ENCODE measurements around the gene COL9A2. TPM values are rescaled to one million over a fixed set of nuclear protein-coding genes. Genes with fewer than 3 reads are reported as not detected.

COL9A2 gene
- total and polyA plus RNA-seq, 4 donors, result 8.6 to 27.7 (median 13.2) TPM

DNA sequence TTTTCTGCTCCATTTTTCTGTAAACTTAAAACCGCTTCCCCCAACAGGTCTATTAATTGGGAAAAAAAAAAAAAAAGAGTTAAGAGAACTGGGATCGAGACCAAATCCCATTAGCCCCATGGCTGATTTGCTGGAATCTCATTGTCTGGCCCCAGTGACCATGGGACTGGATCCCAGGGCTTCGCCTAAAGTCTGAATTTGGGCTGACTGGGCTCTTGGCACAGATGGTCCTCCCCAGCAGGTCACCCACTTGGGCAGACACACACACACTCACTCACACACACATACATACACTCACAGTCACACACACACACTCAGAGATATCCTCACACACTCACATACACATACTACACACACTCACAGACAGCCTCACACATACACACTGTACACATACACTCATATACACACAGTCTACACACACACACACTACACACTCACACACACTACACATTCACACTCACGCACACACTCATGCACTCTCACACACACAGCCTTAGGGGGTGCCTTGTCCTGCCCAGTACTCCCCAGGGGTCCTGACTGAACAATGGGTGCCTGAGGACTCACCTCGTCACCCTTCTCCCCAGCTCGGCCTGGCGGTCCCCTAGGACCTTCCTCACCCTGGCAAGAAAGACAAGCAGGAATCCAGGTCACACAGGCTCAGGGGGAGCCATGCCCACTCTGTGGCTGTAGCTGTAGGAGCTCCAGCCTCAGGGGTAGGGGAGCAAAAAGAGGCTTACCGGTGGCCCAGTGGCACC lies 7.5 kb downstream of the COL9A2 start:
- WGBS, 2 donors, result 32 to 41% methylated on average over 8 of the region's 8 CpGs
- no peak overlapping the region for H3K4me3 ChIP-seq (ENCODE audit: low read length in 2 of 2)
- ATAC-seq (ENCODE audit: low FRiP score) (peak; percentile 20), DNase-seq (no peak)
- H3K27me3 ChIP-seq (ENCODE audit: control insufficient read depth in 1 of 2, insufficient read depth in 2 of 2, low read length in 1 of 2), result no peaks in the 10 kb centered on the region
- H3K9me3 ChIP-seq (ENCODE audit: control insufficient read depth, low read length), result no peaks in the 10 kb centered on the region
- intact Hi-C loops (cut with DNase I), result loop anchor here in 1 of 2 donors (5.0 kb wide), 1 partner anchor 37 kb away; no protein-coding TSS in a partner anchor
- no peak overlapping the region for H3K27ac ChIP-seq (ENCODE audit: low read depth in 1 of 2, low read length in 2 of 2)
- no peaks in the 10 kb centered on the region for H3K36me3 ChIP-seq (ENCODE audit: control insufficient read depth in 1 of 2, insufficient read depth in 2 of 2, low read length in 1 of 2)
- H3K4me1 ChIP-seq (ENCODE audit: control insufficient read depth in 1 of 2, insufficient read depth in 2 of 2, low read length in 2 of 2), result no peaks in the 10 kb centered on the region

DNA sequence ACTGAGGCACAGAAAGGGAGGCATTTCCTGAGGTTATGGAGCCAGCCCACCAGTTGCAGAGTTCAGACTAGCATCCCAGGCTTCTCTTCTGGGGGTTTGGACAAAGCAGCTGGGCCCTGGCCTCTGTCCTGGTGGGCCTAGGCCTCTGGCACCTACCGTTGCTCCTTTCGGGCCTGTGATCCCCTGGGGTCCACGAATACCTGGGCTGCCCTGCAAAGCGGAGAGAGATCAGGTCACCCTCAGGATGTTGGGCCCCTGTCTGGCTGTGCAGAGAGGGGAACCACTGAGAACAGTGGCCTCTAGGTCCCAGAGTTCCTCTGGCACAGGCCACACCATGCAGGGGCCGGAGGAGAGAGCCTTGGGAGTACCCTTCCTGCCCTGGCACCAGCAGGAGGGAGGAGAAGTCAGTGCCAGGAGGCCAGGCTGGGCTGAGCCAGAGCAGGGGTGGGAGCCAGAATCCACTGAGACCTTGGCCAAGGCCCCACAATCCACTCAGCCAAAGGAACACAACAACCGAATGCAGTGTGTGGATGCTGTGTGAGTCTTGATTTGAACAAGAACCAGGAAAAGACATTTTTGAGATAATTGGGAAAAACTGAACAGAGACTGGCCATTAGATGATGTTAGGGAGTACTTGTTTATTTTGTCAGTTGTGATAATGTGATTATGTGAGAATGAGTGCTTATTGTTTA lies 8.9 kb downstream of the COL9A2 start:
- H3K27me3 ChIP-seq (ENCODE audit: control insufficient read depth in 1 of 2, insufficient read depth in 2 of 2, low read length in 1 of 2), result no peaks in the 10 kb centered on the region
- peak; percentile 75 to 86 for DNase-seq
- ATAC-seq (ENCODE audit: low FRiP score), result peak; percentile 76
- no peak overlapping the region for H3K4me3 ChIP-seq (ENCODE audit: low read length in 2 of 2)
- H3K36me3 ChIP-seq (ENCODE audit: control insufficient read depth in 1 of 2, insufficient read depth in 2 of 2, low read length in 1 of 2), result no peaks in the 10 kb centered on the region
- H3K4me1 ChIP-seq (ENCODE audit: control insufficient read depth in 1 of 2, insufficient read depth in 2 of 2, low read length in 2 of 2), result no peaks in the 10 kb centered on the region
- 10 to 12% methylated on average over 6 of the region's 6 CpGs for WGBS, 2 donors
- intact Hi-C loops (cut with DNase I), result loop anchor here in 1 of 2 donors (5.0 kb wide), 1 partner anchor 36 kb away; no protein-coding TSS in a partner anchor
- no peak overlapping the region for H3K27ac ChIP-seq (ENCODE audit: low read depth in 1 of 2, low read length in 2 of 2)
- no peaks in the 10 kb centered on the region for H3K9me3 ChIP-seq (ENCODE audit: control insufficient read depth, low read length)

DNA sequence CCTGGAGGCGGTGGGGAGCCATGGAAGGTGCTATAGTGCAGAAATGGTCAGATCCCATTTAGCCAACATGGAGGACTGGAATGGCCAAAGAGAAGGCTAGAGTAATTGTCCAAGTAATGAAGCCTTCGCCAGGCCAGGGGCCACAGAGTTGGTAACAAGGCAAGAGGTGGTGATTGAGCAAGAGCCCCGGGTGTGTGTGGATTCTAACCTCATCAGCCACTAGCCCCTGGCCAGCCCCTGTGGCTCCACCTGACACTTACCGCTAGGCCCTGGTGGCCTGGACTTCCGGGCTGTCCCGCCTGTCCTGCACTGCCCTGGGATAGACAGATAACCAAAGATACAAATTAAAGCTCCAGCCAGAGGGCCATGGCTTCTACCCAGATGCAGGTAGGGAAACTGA lies 9.9 kb downstream of the COL9A2 start:
- Histone ChIP-seq H3K4me3 (ENCODE audit: low read length in 2 of 2) (no peak overlapping the region), H3K27ac (ENCODE audit: low read depth in 1 of 2, low read length in 2 of 2) (no peak overlapping the region), H3K4me1 (ENCODE audit: control insufficient read depth in 1 of 2, insufficient read depth in 2 of 2, low read length in 2 of 2) (no peaks in the 10 kb centered on the region), H3K36me3 (ENCODE audit: control insufficient read depth in 1 of 2, insufficient read depth in 2 of 2, low read length in 1 of 2) (no peaks in the 10 kb centered on the region), H3K9me3 (ENCODE audit: control insufficient read depth, low read length) (no peaks in the 10 kb centered on the region), H3K27me3 (ENCODE audit: control insufficient read depth in 1 of 2, insufficient read depth in 2 of 2, low read length in 1 of 2) (no peaks in the 10 kb centered on the region)
- ATAC-seq (ENCODE audit: low FRiP score) (no peak), DNase-seq (no peak)
- intact Hi-C loops (cut with DNase I), result loop anchor here in 1 of 2 donors (5.0 kb wide), 1 partner anchor 35 kb away; no protein-coding TSS in a partner anchor
- 93 to 95% methylated on average over 6 of the region's 6 CpGs for WGBS, 2 donors

DNA sequence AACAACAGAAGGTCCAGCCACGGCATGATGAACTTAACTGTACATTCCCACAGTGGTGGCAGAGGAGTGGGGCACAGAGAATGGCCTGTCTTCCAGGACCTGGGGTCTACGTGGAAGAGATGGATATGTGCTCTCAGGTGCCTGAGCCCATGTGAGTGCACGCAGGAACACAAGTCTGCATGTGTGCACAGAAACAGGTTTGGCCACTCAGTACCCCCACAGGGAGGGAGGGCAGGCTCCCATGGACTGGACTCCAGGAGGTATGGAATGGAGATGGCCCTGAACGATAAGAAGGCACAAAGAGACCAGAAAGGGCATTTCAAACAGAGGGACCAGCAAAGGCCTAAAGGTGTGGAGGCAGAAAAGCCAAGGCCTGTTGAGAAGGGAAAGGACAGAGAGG lies 10.8 kb downstream of the COL9A2 start:
- Histone ChIP-seq H3K4me3 (ENCODE audit: low read length in 2 of 2) (no peak overlapping the region), H3K27me3 (ENCODE audit: control insufficient read depth in 1 of 2, insufficient read depth in 2 of 2, low read length in 1 of 2) (no peaks in the 10 kb centered on the region), H3K36me3 (ENCODE audit: control insufficient read depth in 1 of 2, insufficient read depth in 2 of 2, low read length in 1 of 2) (no peaks in the 10 kb centered on the region), H3K9me3 (ENCODE audit: control insufficient read depth, low read length) (no peaks in the 10 kb centered on the region), H3K27ac (ENCODE audit: low read depth in 1 of 2, low read length in 2 of 2) (no peak overlapping the region), H3K4me1 (ENCODE audit: control insufficient read depth in 1 of 2, insufficient read depth in 2 of 2, low read length in 2 of 2) (no peaks in the 10 kb centered on the region)
- WGBS, 2 donors, result 84 to 88% methylated on average over 4 of the region's 4 CpGs
- intact Hi-C loops (cut with DNase I), result loop anchor here in 1 of 2 donors (5.0 kb wide), 1 partner anchor 34 kb away; no protein-coding TSS in a partner anchor
- ATAC-seq (ENCODE audit: low FRiP score), result no peak
- DNase-seq, result no peak

DNA sequence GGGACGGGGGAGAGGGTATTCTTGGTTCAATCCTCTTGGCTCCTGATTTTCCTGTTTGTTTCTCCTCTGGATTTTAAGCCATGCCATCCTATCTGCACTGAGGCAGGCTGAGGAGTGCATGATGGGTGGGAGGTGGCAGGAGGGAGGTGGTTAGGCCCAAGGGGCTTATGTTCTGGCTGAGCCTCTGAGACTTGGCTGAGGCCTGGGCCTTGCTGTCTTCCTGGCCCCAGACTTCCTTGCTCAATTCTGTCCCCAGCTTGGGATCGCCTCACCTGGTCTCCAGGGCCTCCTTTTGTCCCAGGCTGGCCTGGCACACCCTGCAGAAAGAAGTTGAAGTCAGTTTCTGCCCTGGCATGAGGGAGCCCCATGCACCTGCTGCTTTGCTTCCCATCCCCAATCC lies 11.2 kb downstream of the COL9A2 start:
- H3K27ac ChIP-seq (ENCODE audit: low read depth in 1 of 2, low read length in 2 of 2), result no peak overlapping the region
- WGBS, 2 donors, result 56 to 65% methylated on average over 2 of the region's 2 CpGs

DNA sequence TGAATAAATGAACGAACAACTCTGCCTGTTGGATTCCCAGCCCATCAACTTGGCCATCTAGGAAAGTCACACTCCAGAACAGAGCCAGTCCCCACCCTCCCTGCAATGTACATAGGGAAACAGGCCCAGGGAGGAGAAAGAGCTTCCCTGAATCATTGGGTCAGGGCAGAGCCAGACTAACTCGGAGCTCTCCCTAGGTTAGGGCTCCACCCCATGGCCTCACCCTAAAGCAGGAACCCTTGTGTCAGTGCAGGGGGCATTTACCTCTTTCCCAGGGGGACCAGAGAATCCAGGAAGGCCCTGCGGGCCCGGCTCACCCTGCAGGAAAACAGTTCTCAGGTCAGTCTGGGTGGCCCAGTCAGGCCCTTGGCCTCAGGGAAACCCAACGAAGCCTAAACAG lies 11.6 kb downstream of the COL9A2 start:
- no peak overlapping the region for H3K4me3 ChIP-seq (ENCODE audit: low read length in 2 of 2)
- H3K36me3 ChIP-seq (ENCODE audit: control insufficient read depth in 1 of 2, insufficient read depth in 2 of 2, low read length in 1 of 2), result no peaks in the 10 kb centered on the region
- no peaks in the 10 kb centered on the region for H3K27me3 ChIP-seq (ENCODE audit: control insufficient read depth in 1 of 2, insufficient read depth in 2 of 2, low read length in 1 of 2)
- intact Hi-C loops (cut with DNase I), result loop anchor here in 1 of 2 donors (5.0 kb wide), 1 partner anchor 33 kb away; no protein-coding TSS in a partner anchor
- no peak for ATAC-seq (ENCODE audit: low FRiP score)
- H3K9me3 ChIP-seq (ENCODE audit: control insufficient read depth, low read length), result no peaks in the 10 kb centered on the region
- no peak for DNase-seq
- H3K27ac ChIP-seq (ENCODE audit: low read depth in 1 of 2, low read length in 2 of 2), result no peak overlapping the region
- H3K4me1 ChIP-seq (ENCODE audit: control insufficient read depth in 1 of 2, insufficient read depth in 2 of 2, low read length in 2 of 2), result no peaks in the 10 kb centered on the region
- 39 to 63% methylated on average over 5 of the region's 5 CpGs for WGBS, 2 donors

More for the DNA sequence above, 11.2 kb downstream of the COL9A2 start:
- intact Hi-C loops (cut with DNase I), result loop anchor here in 1 of 2 donors (5.0 kb wide), 1 partner anchor 34 kb away; no protein-coding TSS in a partner anchor
- Histone ChIP-seq H3K9me3 (ENCODE audit: control insufficient read depth, low read length) (no peaks in the 10 kb centered on the region), H3K4me1 (ENCODE audit: control insufficient read depth in 1 of 2, insufficient read depth in 2 of 2, low read length in 2 of 2) (no peaks in the 10 kb centered on the region), H3K36me3 (ENCODE audit: control insufficient read depth in 1 of 2, insufficient read depth in 2 of 2, low read length in 1 of 2) (no peaks in the 10 kb centered on the region), H3K4me3 (ENCODE audit: low read length in 2 of 2) (no peak overlapping the region), H3K27me3 (ENCODE audit: control insufficient read depth in 1 of 2, insufficient read depth in 2 of 2, low read length in 1 of 2) (no peaks in the 10 kb centered on the region)
- ATAC-seq (ENCODE audit: low FRiP score) (no peak), DNase-seq (no peak)

DNA sequence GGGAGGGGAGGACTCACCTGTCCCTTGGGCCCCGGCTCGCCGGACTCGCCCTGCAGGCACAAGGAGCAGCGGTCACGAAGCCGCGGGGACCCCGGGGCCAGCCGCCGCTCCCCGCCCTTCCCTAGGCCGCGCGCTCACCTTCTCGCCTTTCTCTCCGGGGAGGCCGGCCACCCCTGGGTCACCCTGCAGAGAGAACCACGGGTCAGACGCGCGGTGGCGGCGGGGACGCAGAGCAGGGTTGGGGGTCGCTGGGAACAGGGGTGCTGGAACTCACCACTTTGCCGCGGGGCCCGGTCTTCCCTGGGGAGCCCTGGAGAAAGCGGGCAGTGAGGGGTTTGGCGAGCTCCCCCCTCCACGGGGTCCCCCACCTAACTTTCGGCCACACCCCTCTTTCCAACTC lies 13.3 kb downstream of the COL9A2 start:
- no peak overlapping the region for H3K27ac ChIP-seq (ENCODE audit: low read depth in 1 of 2, low read length in 2 of 2)
- intact Hi-C loops (cut with DNase I), result no loop called here
- no peaks in the 10 kb centered on the region for H3K9me3 ChIP-seq (ENCODE audit: control insufficient read depth, low read length)
- H3K27me3 ChIP-seq (ENCODE audit: control insufficient read depth in 1 of 2, insufficient read depth in 2 of 2, low read length in 1 of 2), result no peaks in the 10 kb centered on the region
- DNase-seq, result peak in 1 of 2 donors; percentile 44
- H3K36me3 ChIP-seq (ENCODE audit: control insufficient read depth in 1 of 2, insufficient read depth in 2 of 2, low read length in 1 of 2), result no peaks in the 10 kb centered on the region
- 75 to 77% methylated on average over 32 to 33 of the region's 33 CpGs for WGBS, 2 donors
- no peaks in the 10 kb centered on the region for H3K4me1 ChIP-seq (ENCODE audit: control insufficient read depth in 1 of 2, insufficient read depth in 2 of 2, low read length in 2 of 2)
- ATAC-seq (ENCODE audit: low FRiP score), result no peak
- no peak overlapping the region for H3K4me3 ChIP-seq (ENCODE audit: low read length in 2 of 2)

DNA sequence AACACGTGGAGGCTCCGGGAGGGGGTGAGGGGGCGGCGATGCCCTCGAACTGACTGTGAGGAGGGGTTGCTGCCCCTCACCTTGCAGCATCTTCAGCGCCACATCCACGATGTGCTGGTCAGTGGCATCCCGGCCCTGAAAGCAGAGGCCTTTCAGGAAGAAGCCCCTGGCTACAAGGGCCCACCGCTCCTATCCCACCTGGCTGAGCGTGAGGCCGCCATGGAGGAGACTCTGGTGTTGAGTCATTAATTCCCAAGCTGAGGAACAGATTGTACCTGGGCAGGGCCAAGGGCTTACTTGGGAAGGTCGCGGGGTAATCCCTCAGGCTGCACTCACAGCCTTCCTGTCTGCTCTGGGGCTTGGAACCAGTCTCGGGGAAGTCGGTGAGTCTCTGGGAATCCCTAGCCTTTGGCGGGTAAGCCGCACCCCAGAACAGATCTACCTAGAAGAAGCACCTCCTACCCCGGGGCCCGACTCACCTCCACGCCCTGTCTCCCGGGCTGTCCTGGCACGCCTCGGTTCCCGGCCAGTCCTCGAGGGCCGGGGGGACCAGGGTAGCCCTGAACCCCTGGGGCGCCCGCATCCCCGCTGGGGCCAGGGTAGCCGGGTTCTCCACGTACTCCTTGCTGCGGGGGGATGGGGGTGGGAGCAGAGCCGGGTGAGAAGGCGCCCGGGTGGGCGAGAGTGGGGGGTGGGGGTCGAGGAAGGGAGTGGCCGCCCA lies 13.9 kb downstream of the COL9A2 start:
- intact Hi-C loops (cut with DNase I), result no loop called here
- no peaks in the 10 kb centered on the region for H3K4me1 ChIP-seq (ENCODE audit: control insufficient read depth in 1 of 2, insufficient read depth in 2 of 2, low read length in 2 of 2)
- H3K27me3 ChIP-seq (ENCODE audit: control insufficient read depth in 1 of 2, insufficient read depth in 2 of 2, low read length in 1 of 2), result no peaks in the 10 kb centered on the region
- DNase-seq (peak in 1 of 2 donors; percentile 29), ATAC-seq (ENCODE audit: low FRiP score) (no peak)
- H3K9me3 ChIP-seq (ENCODE audit: control insufficient read depth, low read length), result no peaks in the 10 kb centered on the region
- no peak overlapping the region for H3K27ac ChIP-seq (ENCODE audit: low read depth in 1 of 2, low read length in 2 of 2)
- no peaks in the 10 kb centered on the region for H3K36me3 ChIP-seq (ENCODE audit: control insufficient read depth in 1 of 2, insufficient read depth in 2 of 2, low read length in 1 of 2)
- WGBS, 2 donors, result 82 to 87% methylated on average over 38 of the region's 38 CpGs
- no peak overlapping the region for H3K4me3 ChIP-seq (ENCODE audit: low read length in 2 of 2)
